Panc1 (cell line): ENCODE results near the gene GRAMD1C. TPM values are rescaled to one million over a fixed set of nuclear protein-coding genes. Genes with fewer than 3 reads are reported as not detected.

Source experiments
- ATAC-seq: fragments of 200-7000 bp; cut with Tn5 transposase; 2 replicates; pipeline ENCODE4 v1.9.1; 2020; ENCODE audit warnings: mild to moderate bottlenecking, moderate library complexity
- BruUV-seq: library from RNA; stranded (reverse); fragments of 400-500 nt; replicated peaks from 2 replicates; lab custom pipeline; 2021; lab: Mats Ljungman, UMichigan
- CTCF ChIA-PET: fragments of 300-600 bp; sonication (Branson Sonifier 250); formaldehyde crosslinking; loops from one replicate; lab custom pipeline; 2022; ENCODE audit warnings: antibody characterized with exemption; lab: Charles Lee
- POLR2A ChIA-PET: fragments of 300-600 bp; sonication (Branson Sonifier 250); formaldehyde crosslinking; loops from one replicate; lab custom pipeline; 2022; ENCODE audit warnings: antibody characterized with exemption; lab: Charles Lee
- DNase-seq: peaks from one replicate; pipeline ENCODE4 v3.0.0-alpha.2; 2010; ENCODE audit warnings: low read depth, low spot score
- H3K27ac ChIP-seq: 2 replicates; pipeline ENCODE4 v1.5.1; 2011; ENCODE audit warnings: mild to moderate bottlenecking, low read length, inconsistent platforms
- H3K27me3 ChIP-seq: fragments of 200-500 bp; sonication (Bioruptor generic); 2 replicates; pipeline ENCODE4 v1.6.0; 2014; ENCODE audit warnings: low read length, inconsistent platforms; ENCODE audit not compliant: control insufficient read depth, insufficient read depth
- H3K36me3 ChIP-seq: fragments of 200-500 bp; sonication (Bioruptor generic); 2 replicates; pipeline ENCODE4 v1.5.1; 2014; ENCODE audit warnings: inconsistent platforms, mild to moderate bottlenecking, low read length, moderate library complexity; ENCODE audit not compliant: control insufficient read depth, insufficient read depth
- H3K4me1 ChIP-seq: 2 replicates; pipeline ENCODE4 v1.5.1; 2011; ENCODE audit warnings: inconsistent platforms, mild to moderate bottlenecking, low read length, moderate library complexity; ENCODE audit not compliant: control insufficient read depth, insufficient read depth
- H3K4me3 ChIP-seq, 2 experiments: 2 replicates each; pipeline ENCODE4 v1.5.1; 2011 to 2012; ENCODE audit warnings: low read depth in 2 of 2, low read length in 2 of 2, mild to moderate bottlenecking in 2 of 2, inconsistent platforms in 1 of 2, moderate library complexity in 1 of 2
- H3K9me3 ChIP-seq: fragments of 200-500 bp; sonication (Bioruptor generic); 2 replicates; pipeline ENCODE4 v1.5.1; 2014; ENCODE audit warnings: low read depth, mild to moderate bottlenecking, inconsistent platforms, low read length, moderate library complexity; ENCODE audit not compliant: control insufficient read depth, insufficient read depth
- CTCF ChIP-seq: fragments of 450-650 bp; IDR thresholded peaks from 2 replicates; pipeline ENCODE4 v1.5.1; 2017; ENCODE audit warnings: mild to moderate bottlenecking
- POLR2AphosphoS5 ChIP-seq: IDR thresholded peaks from 2 replicates; pipeline ENCODE4 v1.6.1; 2012; ENCODE audit warnings: mild to moderate bottlenecking, low read depth, low read length, moderate library complexity
- REST ChIP-seq, 2 experiments: IDR thresholded peaks; 2 replicates each; pipeline ENCODE4 v1.6.1; 2011 to 2012; ENCODE audit warnings: low read depth in 2 of 2, control low read depth in 1 of 2, low read length in 1 of 2, mild to moderate bottlenecking in 1 of 2, moderate library complexity in 1 of 2; ENCODE audit not compliant: insufficient read depth in 1 of 2
- SIN3A ChIP-seq: IDR thresholded peaks from 2 replicates; pipeline ENCODE4 v1.6.1; 2012; ENCODE audit warnings: low read depth, mild to moderate bottlenecking, low read length, moderate library complexity, borderline replicate concordance; ENCODE audit not compliant: insufficient read depth
- TCF7L2 ChIP-seq: IDR thresholded peaks from 2 replicates; pipeline ENCODE4 v1.6.1; 2011; ENCODE audit warnings: mild to moderate bottlenecking, low read depth, low read length, inconsistent platforms
- in situ Hi-C: cut with HindIII; loops from 2 replicates; pipeline ENCODE4 v1.10.0; 2016; ENCODE audit warnings: low sequenced_read_pairs, low pct_unique_long_range_greater_than_20kb
- intact Hi-C: fragments of 100-400 bp; cut with micrococcal nuclease; formaldehyde crosslinking; loops from one replicate; pipeline ENCODE4 v1.10.0; 2022; ENCODE audit not compliant: unreplicated experiment
- total RNA-seq: library from RNA; stranded (reverse); gene quantifications from one replicate; pipeline ENCODE4 v1.2.1, GENCODE V29; 2021; ENCODE audit not compliant: unreplicated experiment

The GRAMD1C gene
- total RNA-seq, 1 experiment from 2014 or later = 3.9 TPM

- TF ChIP-seq SIN3A (no peak), CTCF (no peak), REST (IDR thresholded peaks at IDR 0.05; ENCODE audit: insufficient read depth in 1 of 2, low read depth in 2 of 2, low read length in 1 of 2) (no peak), TCF7L2 (no peak), POLR2AphosphoS5 (no peak)
- CTCF ChIA-PET = no interaction called here
- intact Hi-C loops (no loop called here), in situ Hi-C loops (no loop called here)
- DNase-seq = no peak
- H3K27ac ChIP-seq = no peak overlapping the region
- no peaks in the 10 kb centered on the region for H3K27me3 ChIP-seq
- peaks cover 7% of the 10 kb centered on the region for H3K4me1 ChIP-seq
- H3K36me3 ChIP-seq = no peaks in the 10 kb centered on the region
- ATAC-seq = no peak
- H3K9me3 ChIP-seq = no peaks in the 10 kb centered on the region
- BruUV-seq = no TSS peak
- POLR2A ChIA-PET = no interaction called here
- no peak overlapping the region for H3K4me3 ChIP-seq
Observed at GRCh38 chr3:113952921-113953320, 114.3 kb downstream of the GRAMD1C start.

- intact Hi-C loops = no loop called here
- CTCF ChIA-PET = no interaction called here
- H3K4me3 ChIP-seq = no peak overlapping the region
- no peaks in the 10 kb centered on the region for H3K36me3 ChIP-seq
- POLR2A ChIA-PET = no interaction called here
- DNase-seq (no peak), ATAC-seq (no peak)
- no peaks in the 10 kb centered on the region for H3K27me3 ChIP-seq
- BruUV-seq = no TSS peak
- no peaks in the 10 kb centered on the region for H3K9me3 ChIP-seq
- in situ Hi-C loops = no loop called here
- H3K4me1 ChIP-seq = peaks cover 4% of the 10 kb centered on the region
- no peak for TF ChIP-seq SIN3A
- TF ChIP-seq TCF7L2 = no peak
- TF ChIP-seq POLR2AphosphoS5 = no peak
- no peak overlapping the region for H3K27ac ChIP-seq
Observed at GRCh38 chr3:113953677-113954076, 115.1 kb downstream of the GRAMD1C start.

- in situ Hi-C loops = no loop called here
- CTCF ChIA-PET = no interaction called here
Observed at GRCh38 chr3:113954091-113954685, 115.6 kb downstream of the GRAMD1C start.

More at GRCh38 chr3:113954091-113954685, 115.6 kb downstream of the GRAMD1C start:
- no peaks in the 10 kb centered on the region; the same call in 1 of the 2 replicates for H3K36me3 ChIP-seq
- BruUV-seq = no TSS peak
- ATAC-seq (no peak), DNase-seq (no peak)
- no peak overlapping the region for H3K27ac ChIP-seq
- no peaks in the 10 kb centered on the region for H3K27me3 ChIP-seq
- no peak overlapping the region for H3K4me3 ChIP-seq
- POLR2A ChIA-PET = no interaction called here
- TF ChIP-seq CTCF (no peak), SIN3A (no peak), POLR2AphosphoS5 (no peak), TCF7L2 (no peak), REST (IDR thresholded peaks at IDR 0.05; ENCODE audit: insufficient read depth in 1 of 2, low read depth in 2 of 2, low read length in 1 of 2) (no peak)
- intact Hi-C loops = no loop called here
- no peaks in the 10 kb centered on the region for H3K9me3 ChIP-seq
- H3K4me1 ChIP-seq = no peaks in the 10 kb centered on the region
